Measurements from ENCODE around the gene PLEK.

Gene PLEK

DNA sequence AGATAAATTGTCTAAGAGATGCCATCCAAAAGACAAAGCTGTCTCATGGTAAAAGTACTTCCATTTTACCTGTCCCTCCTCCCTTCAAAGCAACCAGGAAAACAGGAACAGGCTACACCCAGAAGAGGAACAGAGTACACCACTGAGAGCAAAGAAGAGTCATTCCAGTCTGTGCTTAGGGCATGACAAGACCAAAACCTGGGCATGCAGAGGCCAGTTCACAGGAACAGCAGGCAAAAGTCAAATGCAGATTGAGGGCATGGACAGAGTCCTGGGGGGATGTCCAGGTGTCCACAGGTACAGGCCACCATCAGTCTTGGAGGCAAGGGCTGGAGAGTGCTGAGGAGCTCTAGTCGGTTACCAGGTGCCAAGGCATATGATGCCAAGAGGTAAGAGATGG, 23.7 kb downstream of the PLEK start:
- H3K4me1 ChIP-seq (ENCODE audit: low read depth, poor library complexity, severe bottlenecking) = peaks cover 51% of the 10 kb centered on the region
- H3K27ac ChIP-seq = peak overlapping the region; percentile 75
- TF ChIP-seq, protein P1, sequence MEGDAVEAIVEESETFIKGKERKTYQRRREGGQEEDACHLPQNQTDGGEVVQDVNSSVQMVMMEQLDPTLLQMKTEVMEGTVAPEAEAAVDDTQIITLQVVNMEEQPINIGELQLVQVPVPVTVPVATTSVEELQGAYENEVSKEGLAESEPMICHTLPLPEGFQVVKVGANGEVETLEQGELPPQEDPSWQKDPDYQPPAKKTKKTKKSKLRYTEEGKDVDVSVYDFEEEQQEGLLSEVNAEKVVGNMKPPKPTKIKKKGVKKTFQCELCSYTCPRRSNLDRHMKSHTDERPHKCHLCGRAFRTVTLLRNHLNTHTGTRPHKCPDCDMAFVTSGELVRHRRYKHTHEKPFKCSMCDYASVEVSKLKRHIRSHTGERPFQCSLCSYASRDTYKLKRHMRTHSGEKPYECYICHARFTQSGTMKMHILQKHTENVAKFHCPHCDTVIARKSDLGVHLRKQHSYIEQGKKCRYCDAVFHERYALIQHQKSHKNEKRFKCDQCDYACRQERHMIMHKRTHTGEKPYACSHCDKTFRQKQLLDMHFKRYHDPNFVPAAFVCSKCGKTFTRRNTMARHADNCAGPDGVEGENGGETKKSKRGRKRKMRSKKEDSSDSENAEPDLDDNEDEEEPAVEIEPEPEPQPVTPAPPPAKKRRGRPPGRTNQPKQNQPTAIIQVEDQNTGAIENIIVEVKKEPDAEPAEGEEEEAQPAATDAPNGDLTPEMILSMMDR (conservative IDR thresholded peaks at IDR 0.05; ENCODE audit: low read depth, low read length) = no peak
- no peaks in the 10 kb centered on the region for H4K20me1 ChIP-seq (ENCODE audit: insufficient read depth)
- no peaks in the 10 kb centered on the region for H3K36me3 ChIP-seq (ENCODE audit: insufficient read depth)
- peak overlapping the region; percentile 69 for H3K4me2 ChIP-seq
- peak overlapping the region; percentile 59 for H2AFZ ChIP-seq (ENCODE audit: low read depth)
- H3K4me3 ChIP-seq (IDR thresholded peaks at IDR 0.05; ENCODE audit: insufficient read depth, low read depth, low read length) = peak overlapping the region; percentile 49
- H3K79me2 ChIP-seq (ENCODE audit: insufficient read depth, low read depth) = no peaks in the 10 kb centered on the region
- peak overlapping the region; percentile 39; the same call in 1 of the 2 replicates for H3K9ac ChIP-seq
- no peaks in the 10 kb centered on the region for H3K27me3 ChIP-seq (ENCODE audit: insufficient read depth, low read depth)

DNA sequence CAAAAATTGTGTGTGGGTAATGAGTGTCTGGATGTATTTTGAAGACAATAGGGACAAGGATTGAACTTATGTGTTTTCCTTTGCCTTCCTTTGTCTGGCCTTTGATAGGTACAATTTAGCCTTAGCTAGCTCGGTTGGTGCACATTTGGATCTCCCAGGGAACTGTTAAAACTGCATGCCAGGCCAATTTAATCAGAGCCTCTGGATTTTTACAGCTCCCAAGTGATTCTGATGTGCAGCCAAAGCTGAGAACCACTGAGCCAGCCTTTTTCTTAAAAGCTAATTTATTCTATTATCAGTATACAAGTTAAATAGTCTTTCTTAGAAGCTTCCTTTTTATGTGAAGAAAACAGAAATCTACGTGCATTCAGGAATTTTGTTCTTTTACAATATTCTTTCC, 25.0 kb downstream of the PLEK start:
- no peaks in the 10 kb centered on the region for H4K20me1 ChIP-seq (ENCODE audit: insufficient read depth)
- no peak overlapping the region for H3K4me3 ChIP-seq (IDR thresholded peaks at IDR 0.05; ENCODE audit: insufficient read depth, low read depth, low read length)
- no peak overlapping the region for H3K4me2 ChIP-seq
- H2AFZ ChIP-seq (ENCODE audit: low read depth) = no peak overlapping the region
- no peaks in the 10 kb centered on the region for H3K79me2 ChIP-seq (ENCODE audit: insufficient read depth, low read depth)
- no peaks in the 10 kb centered on the region for H3K27me3 ChIP-seq (ENCODE audit: insufficient read depth, low read depth)
- peaks cover 51% of the 10 kb centered on the region for H3K4me1 ChIP-seq (ENCODE audit: low read depth, poor library complexity, severe bottlenecking)
- no peak overlapping the region for H3K9ac ChIP-seq
- TF ChIP-seq, protein P1 (conservative IDR thresholded peaks at IDR 0.05; ENCODE audit: low read depth, low read length) = no peak
- no peaks in the 10 kb centered on the region for H3K36me3 ChIP-seq (ENCODE audit: insufficient read depth)
- no peak overlapping the region for H3K27ac ChIP-seq

DNA sequence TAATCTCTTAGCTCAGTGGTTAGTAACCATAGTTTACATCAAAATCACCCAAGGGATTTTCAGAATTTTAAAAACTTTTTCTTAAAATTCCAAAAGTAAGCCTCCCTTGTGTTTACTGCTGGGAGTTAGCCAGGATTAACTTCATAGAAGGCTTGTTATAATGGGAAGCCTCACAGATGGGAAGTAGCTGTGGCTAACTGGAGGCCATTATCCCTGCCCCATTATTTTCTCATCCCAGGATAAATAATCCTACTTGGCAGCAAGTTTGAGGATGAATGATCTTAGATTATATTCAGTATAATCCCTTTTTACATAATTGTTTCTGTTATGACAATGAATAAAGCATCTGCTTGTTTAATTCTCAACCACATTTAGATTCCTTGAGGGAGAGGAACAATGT, 25.5 kb downstream of the PLEK start:
- no peaks in the 10 kb centered on the region for H3K27me3 ChIP-seq (ENCODE audit: insufficient read depth, low read depth)
- H2AFZ ChIP-seq (ENCODE audit: low read depth) = no peak overlapping the region
- H3K79me2 ChIP-seq (ENCODE audit: insufficient read depth, low read depth) = no peaks in the 10 kb centered on the region
- no peaks in the 10 kb centered on the region for H3K36me3 ChIP-seq (ENCODE audit: insufficient read depth)
- no peak overlapping the region for H3K9ac ChIP-seq
- no peak overlapping the region for H3K27ac ChIP-seq
- H3K4me2 ChIP-seq = no peak overlapping the region
- H3K4me3 ChIP-seq (IDR thresholded peaks at IDR 0.05; ENCODE audit: insufficient read depth, low read depth, low read length) = no peak overlapping the region
- TF ChIP-seq, protein P1 (conservative IDR thresholded peaks at IDR 0.05; ENCODE audit: low read depth, low read length) = no peak
- H4K20me1 ChIP-seq (ENCODE audit: insufficient read depth) = no peaks in the 10 kb centered on the region
- peaks cover 48% of the 10 kb centered on the region for H3K4me1 ChIP-seq (ENCODE audit: low read depth, poor library complexity, severe bottlenecking)

DNA sequence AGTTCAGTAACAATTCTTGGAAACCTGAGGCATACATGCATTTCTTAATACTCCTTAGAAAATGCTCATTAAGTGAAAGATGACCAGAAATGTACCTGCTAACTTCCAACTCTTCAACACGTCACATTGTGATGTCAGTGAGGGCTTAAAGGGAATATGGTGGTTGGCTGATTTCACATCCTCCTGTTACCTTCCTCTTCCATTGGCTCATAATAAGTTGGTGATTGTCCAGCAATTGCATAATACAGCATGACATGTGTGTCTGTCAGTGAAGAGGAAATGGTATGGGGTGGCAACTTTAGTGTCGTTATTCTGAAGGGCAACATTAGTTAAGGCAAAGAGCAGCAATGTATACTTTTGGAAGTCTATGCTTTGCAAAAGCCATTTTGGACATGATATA, 26.0 kb downstream of the PLEK start:
- Histone ChIP-seq H3K36me3 (ENCODE audit: insufficient read depth) (no peaks in the 10 kb centered on the region), H3K27ac (no peak overlapping the region), H3K4me2 (no peak overlapping the region), H2AFZ (ENCODE audit: low read depth) (no peak overlapping the region), H3K27me3 (ENCODE audit: insufficient read depth, low read depth) (no peaks in the 10 kb centered on the region), H4K20me1 (ENCODE audit: insufficient read depth) (no peaks in the 10 kb centered on the region), H3K9ac (no peak overlapping the region), H3K4me1 (ENCODE audit: low read depth, poor library complexity, severe bottlenecking) (peaks cover 45% of the 10 kb centered on the region), H3K4me3 (IDR thresholded peaks at IDR 0.05; ENCODE audit: insufficient read depth, low read depth, low read length) (no peak overlapping the region), H3K79me2 (ENCODE audit: insufficient read depth, low read depth) (no peaks in the 10 kb centered on the region)
- TF ChIP-seq, protein P1 (conservative IDR thresholded peaks at IDR 0.05; ENCODE audit: low read depth, low read length) = no peak

All from KMS-11 (cell line).